Gastrocnemius medialis (tissue), 4 donors: ENCODE results near the gene MRPL4.

Source experiments
- POLR2A ChIP-seq, 2 donors: fragments of 450-650 bp; IDR thresholded peaks; one replicate each; pipeline ENCODE4 v1.6.1; 2017; ENCODE audit warnings: antibody characterized with exemption in 2 of 2, mild to moderate bottlenecking in 2 of 2, moderate library complexity in 2 of 2
- TF ChIP-seq, protein P1 (sequence below), 5 experiments: fragments of 450-650 bp in 3 of 5; fragments of 200-600 bp in 2 of 5; sonication (generic) in 2 of 5; IDR thresholded peaks in 4 of 5; conservative IDR thresholded peaks in 1 of 5; 1 replicate in 4 of 5; 2 replicates in 1 of 5; pipeline ENCODE4 v1.5.1; 2016 to 2019; ENCODE audit warnings: antibody characterized with exemption in 5 of 5, mild to moderate bottlenecking in 3 of 5, moderate library complexity in 3 of 5

DNA sequence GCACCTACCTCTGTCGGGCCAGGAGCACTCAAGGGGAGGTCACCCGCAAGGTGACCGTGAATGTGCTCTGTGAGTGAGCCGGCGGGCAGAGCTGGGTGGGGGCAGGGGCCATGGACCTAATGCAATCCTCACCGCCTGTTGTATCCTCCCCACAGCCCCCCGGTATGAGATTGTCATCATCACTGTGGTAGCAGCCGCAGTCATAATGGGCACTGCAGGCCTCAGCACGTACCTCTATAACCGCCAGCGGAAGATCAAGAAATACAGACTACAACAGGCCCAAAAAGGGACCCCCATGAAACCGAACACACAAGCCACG lies 32.9 kb downstream of the MRPL4 start:
- TF ChIP-seq, protein P1, sequence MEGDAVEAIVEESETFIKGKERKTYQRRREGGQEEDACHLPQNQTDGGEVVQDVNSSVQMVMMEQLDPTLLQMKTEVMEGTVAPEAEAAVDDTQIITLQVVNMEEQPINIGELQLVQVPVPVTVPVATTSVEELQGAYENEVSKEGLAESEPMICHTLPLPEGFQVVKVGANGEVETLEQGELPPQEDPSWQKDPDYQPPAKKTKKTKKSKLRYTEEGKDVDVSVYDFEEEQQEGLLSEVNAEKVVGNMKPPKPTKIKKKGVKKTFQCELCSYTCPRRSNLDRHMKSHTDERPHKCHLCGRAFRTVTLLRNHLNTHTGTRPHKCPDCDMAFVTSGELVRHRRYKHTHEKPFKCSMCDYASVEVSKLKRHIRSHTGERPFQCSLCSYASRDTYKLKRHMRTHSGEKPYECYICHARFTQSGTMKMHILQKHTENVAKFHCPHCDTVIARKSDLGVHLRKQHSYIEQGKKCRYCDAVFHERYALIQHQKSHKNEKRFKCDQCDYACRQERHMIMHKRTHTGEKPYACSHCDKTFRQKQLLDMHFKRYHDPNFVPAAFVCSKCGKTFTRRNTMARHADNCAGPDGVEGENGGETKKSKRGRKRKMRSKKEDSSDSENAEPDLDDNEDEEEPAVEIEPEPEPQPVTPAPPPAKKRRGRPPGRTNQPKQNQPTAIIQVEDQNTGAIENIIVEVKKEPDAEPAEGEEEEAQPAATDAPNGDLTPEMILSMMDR (IDR thresholded peaks at IDR 0.05 in 4 of 5, conservative IDR thresholded peaks at IDR 0.05 in 1 of 5), result no peak
- no peak for TF ChIP-seq POLR2A (IDR thresholded peaks at IDR 0.05)
